Pancreas (tissue), 10 donors: ENCODE measurements around the gene DAND5. TPM values are rescaled to one million over a fixed set of nuclear protein-coding genes. Genes with fewer than 3 reads are reported as not detected.
A peak's percentile ranks its signal among the peaks of the same experiment; 100 is the strongest.
"Not testable (repeated sequence)": the region's sequence is repeated elsewhere in the genome, so short reads cannot be mapped to it uniquely, and the experiment has no call there.

Source experiments
- ATAC-seq, 4 donors: fragments of 200-7000 bp; cut with Tn5 transposase; one replicate each; pipeline versions ENCODE4 v1.8.0 to v1.9.1; 2020; ENCODE audit warnings: mild to moderate bottlenecking in 4 of 4, moderate library complexity in 4 of 4
- DNase-seq, 6 donors: peaks; one replicate each; pipeline ENCODE4 v3.0.0-alpha.2; 2020
- FAIRE-seq: peaks from 2 replicates; lab custom pipeline; 2012; peaks lifted over from hg19 to GRCh38; lab: Jason Lieb, UNC
- H3K27ac ChIP-seq, 4 donors: fragments of 200-600 bp; sonication (generic); 1 replicate in 3 of 4; 2 replicates in 1 of 4; pipeline versions ENCODE4 v1.5.0 to v1.8.0; 2020
- H3K27me3 ChIP-seq, 4 donors: fragments of 200-600 bp; one replicate each; pipeline ENCODE4 v1.8.0; 2021
- H3K36me3 ChIP-seq, 3 donors: fragments of 200-600 bp; sonication (generic) in 1 of 3; one replicate each; pipeline versions ENCODE4 v1.5.0 to v1.8.0; 2020 to 2021
- H3K4me1 ChIP-seq, 3 donors: fragments of 200-600 bp; one replicate each; pipeline ENCODE4 v1.8.0; 2021
- H3K4me3 ChIP-seq, 4 donors: fragments of 200-600 bp; sonication (generic) in 2 of 4; one replicate each; pipeline versions ENCODE4 v1.5.0 to v1.8.0; 2020 to 2021
- H3K9me3 ChIP-seq, 4 donors: fragments of 200-600 bp; one replicate each; pipeline ENCODE4 v1.8.0; 2021
- WGBS, 2 donors: extraction: QIAGEN DNeasy Blood & Tissue Kit; methylation state at CpG; one replicate each; pipeline ENCODE4 v1.1.7; 2013; 5-methylcytosine and 5-hydroxymethylcytosine counted together
- intact Hi-C, 3 donors: fragments of 100-400 bp; cut with DNase I; formaldehyde crosslinking; loops; one replicate each; pipeline versions ENCODE4 v1.11.1 to v1.14.2; 2022
- polyA plus RNA-seq, 2 donors: library from polyadenylated mRNA; stranded (reverse); fragments of 200-250 nt; gene quantifications; one replicate each; pipeline ENCODE4 v1.2.3, GENCODE V29; 2013
- total RNA-seq, 6 donors: library from RNA; stranded (reverse); fragmentation: NEBNext Ultra II Directional in 4 of 6; extraction: Animal tissue kit (Norgen Biotek cat#: 25700) in 4 of 6; gene quantifications; one replicate each; pipeline versions ENCODE4 v1.2.1 to v1.2.4, GENCODE V29; 2021 to 2023
- TF ChIP-seq, protein P1 (sequence below), 4 donors: fragments of 200-600 bp; sonication (generic) in 3 of 4; IDR thresholded peaks; one replicate each; pipeline versions ENCODE4 v1.5.0 to v1.8.0; 2021; ENCODE audit warnings: antibody characterized with exemption in 4 of 4
- donor health status: healthy with polysubstance abuse.
- donor health status: DM: no; HTN: no; CAD: no; lungs with moderate emphysema.
- donor health status: DM: no; HTN: no; CAD: no.
- donor health status: control.
- donor health status: control.
- donor health status: Bipolar disorder and iron deficiency.
- donor health status: DM: yes; HTN: yes; CAD: no.
- donor health status: DM: no; HTN: no; CAD: no.
- donor health status: DM: no; HTN: no; CAD: no.
- donor health status: DM: yes; HTN: yes; CAD: no.

The DAND5 gene
- total and polyA plus RNA-seq, 8 donors, result 0.12 to 0.23 (median 0.14) TPM; not detected in 4

DNA sequence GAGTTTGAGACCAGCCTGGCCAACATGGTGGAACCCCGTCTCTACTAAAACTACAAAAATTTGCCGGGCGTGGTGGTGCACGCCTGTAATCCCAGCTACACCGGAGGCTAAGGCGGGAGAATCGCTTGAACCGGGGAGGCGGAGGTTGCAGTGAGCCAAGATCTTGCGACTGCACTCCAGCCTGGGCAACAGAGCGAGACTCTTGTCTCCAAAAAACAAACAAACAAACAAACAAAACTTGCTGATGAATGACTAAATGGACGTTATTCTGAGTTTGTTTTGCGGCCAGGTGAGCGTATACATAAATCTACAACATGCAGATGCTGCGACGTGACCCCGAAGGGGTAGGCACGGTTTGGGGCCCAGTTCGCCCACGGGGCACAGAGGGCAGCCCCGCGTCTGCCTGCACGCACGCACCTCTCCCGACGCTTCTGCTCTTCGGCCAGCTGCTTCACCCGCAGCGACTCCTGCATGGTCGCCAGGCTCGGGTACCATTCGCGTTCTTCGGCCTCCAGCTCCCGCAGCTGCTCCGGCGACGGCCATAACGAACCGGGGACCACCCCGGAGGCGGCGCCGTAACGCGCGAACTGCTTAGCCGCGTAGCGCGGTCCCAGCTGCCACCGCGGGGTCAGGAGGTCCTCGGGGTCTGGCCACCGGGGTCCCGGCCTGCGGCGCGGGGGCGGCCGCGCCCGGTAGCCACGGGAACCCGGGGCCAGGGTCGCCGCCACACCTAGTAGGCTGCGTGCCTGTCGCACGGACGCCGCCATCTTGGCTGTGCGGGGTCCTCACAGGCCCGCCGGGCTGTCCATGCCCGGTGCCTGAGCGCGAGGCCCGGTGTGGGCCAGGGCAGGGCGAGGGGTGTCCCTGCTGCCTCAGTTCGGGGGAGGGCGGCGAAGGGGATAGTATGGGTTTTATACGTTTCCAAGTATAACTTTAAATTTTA, 12.7 kb upstream of the DAND5 start, which contains the start of gene GADD45GIP1:
TSS of gene GADD45GIP1 (minus strand) at position 778 of the 943 bp plus-strand sequence. CDS start at position 767, 11 bp downstream.
- no peak for FAIRE-seq
- ATAC-seq, result peak; percentile 95
- intact Hi-C loops, result no loop called here
- Histone ChIP-seq H3K36me3 (peaks cover 0 to 8% (median 3%) of the 10 kb centered on the region in 3 donors), H3K9me3 (no peaks in the 10 kb centered on the region), H3K27me3 (no peaks in the 10 kb centered on the region), H3K4me1 (peaks cover 0 to 8% (median 7%) of the 10 kb centered on the region in 3 donors), H3K4me3 (peak within 1 kb of the TSS; percentile 49 to 96 (median 88)), H3K27ac (peak within 1 kb of the TSS; percentile 79 to 90 (median 84))
- peak; percentile 73 to 93 (median 80) for DNase-seq
- WGBS, 2 donors, result 2 to 4% methylated on average over 80 to 84 of the region's 84 CpGs
- TF ChIP-seq, protein P1, sequence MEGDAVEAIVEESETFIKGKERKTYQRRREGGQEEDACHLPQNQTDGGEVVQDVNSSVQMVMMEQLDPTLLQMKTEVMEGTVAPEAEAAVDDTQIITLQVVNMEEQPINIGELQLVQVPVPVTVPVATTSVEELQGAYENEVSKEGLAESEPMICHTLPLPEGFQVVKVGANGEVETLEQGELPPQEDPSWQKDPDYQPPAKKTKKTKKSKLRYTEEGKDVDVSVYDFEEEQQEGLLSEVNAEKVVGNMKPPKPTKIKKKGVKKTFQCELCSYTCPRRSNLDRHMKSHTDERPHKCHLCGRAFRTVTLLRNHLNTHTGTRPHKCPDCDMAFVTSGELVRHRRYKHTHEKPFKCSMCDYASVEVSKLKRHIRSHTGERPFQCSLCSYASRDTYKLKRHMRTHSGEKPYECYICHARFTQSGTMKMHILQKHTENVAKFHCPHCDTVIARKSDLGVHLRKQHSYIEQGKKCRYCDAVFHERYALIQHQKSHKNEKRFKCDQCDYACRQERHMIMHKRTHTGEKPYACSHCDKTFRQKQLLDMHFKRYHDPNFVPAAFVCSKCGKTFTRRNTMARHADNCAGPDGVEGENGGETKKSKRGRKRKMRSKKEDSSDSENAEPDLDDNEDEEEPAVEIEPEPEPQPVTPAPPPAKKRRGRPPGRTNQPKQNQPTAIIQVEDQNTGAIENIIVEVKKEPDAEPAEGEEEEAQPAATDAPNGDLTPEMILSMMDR (IDR thresholded peaks at IDR 0.05), result no peak

DNA sequence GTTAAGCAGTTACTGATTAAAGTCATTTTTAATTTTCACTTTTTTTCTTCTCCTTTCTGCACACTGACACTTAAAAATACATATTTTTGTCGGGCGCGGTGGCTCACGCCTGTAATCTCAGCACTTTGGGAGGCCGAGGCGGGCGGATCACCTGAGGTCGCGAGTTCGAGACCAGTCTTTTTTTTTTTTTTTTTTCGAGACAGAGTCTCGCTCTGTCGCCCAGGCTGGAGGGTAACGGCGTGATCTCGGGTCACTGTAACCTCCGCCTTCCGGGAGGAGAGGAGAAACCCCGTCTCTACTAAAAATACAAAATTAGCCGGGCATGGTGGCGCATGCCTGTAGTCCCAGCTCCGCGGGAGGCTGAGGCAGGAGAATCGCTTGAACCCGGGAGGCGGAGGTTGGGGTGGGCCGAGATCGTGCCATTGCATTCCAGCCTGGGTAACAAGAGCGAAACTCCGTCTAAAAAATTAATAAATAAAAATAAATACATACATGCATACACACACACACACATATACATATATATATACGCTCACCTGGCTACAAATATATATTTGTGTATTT, 11.9 kb upstream of the DAND5 start:
- Histone ChIP-seq H3K27ac (peak overlapping the region; percentile 79 to 90 (median 84)), H3K4me3 (peak overlapping the region; percentile 49 to 96 (median 88))
- FAIRE-seq, H3K4me1 ChIP-seq, H3K27me3 ChIP-seq, H3K9me3 ChIP-seq, H3K36me3 ChIP-seq, DNase-seq, intact Hi-C loops: not testable (repeated sequence)
- peak; percentile 18 to 25 (median 20) for ATAC-seq
- WGBS, 2 donors, result 33 to 40% methylated on average over 31 of the region's 31 CpGs

GRCh38 chr19:12959481-12959880, 9.9 kb upstream of the DAND5 start:
- Histone ChIP-seq H3K27me3 (no peaks in the 10 kb centered on the region), H3K9me3 (no peaks in the 10 kb centered on the region), H3K36me3 (no peaks in the 10 kb centered on the region), H3K4me1 (peaks cover 0 to 7% (median 3%) of the 10 kb centered on the region in 3 donors), H3K27ac (no peak overlapping the region), H3K4me3 (no peak overlapping the region)
- no peak for FAIRE-seq
- no peak for DNase-seq
- TF ChIP-seq, protein P1 (IDR thresholded peaks at IDR 0.05), result no peak
- WGBS, 2 donors, result 59 to 68% methylated on average over 6 of the region's 6 CpGs
- no peak for ATAC-seq
- intact Hi-C loops, result no loop called here

DNA sequence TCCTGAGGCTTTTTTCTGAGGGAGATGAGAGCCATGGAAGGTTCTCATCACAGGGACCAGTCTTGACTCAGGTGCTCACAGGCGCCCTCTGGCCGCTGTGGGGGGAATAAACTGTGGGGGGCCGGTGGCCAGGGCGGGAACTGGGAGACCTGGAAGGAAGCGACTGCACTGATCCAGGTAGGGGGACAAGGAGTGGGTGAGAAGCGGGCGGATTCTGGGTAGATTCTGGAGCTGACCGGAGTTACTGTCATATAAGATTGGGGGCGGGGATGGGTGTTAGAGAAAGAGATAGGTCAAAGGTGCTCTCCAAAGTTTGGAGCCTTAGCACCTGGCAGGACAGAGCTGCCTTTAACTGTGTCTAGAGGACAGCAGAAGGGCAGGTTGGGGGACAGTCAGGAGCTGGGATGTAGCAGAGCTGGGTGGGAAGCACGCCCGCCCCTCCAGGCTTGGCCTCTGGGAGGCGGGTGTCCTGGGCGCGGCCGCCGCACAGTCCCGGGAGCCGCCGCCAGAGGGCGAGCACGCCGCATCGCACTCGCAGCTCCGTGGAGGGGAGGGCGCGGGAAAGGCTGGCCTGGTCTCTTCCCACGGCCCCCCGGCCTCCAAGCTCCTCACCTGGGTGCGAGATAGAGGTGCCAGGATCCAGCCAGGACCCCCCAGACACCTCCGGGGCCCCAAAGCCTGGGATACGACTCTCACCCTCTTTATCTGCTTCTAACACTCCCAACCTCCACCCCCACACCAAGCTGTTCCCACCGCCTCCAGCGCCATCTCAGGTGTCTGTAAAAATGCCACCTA, 4.2 kb upstream of the DAND5 start:
- Histone ChIP-seq H3K27me3 (no peaks in the 10 kb centered on the region), H3K27ac (peak overlapping the region; percentile 10 to 63 (median 24)), H3K36me3 (no peaks in the 10 kb centered on the region), H3K9me3 (no peaks in the 10 kb centered on the region), H3K4me1 (peaks cover 0 to 3% (median 0%) of the 10 kb centered on the region in 3 donors), H3K4me3 (peak overlapping the region; percentile 2 to 49 (median 34))
- ATAC-seq, result peak; percentile 96 to 98 (median 96)
- no peak for FAIRE-seq
- intact Hi-C loops, result no loop called here
- peak; percentile 70 to 96 (median 85) for DNase-seq
- WGBS, 2 donors, result 0 to 1% methylated on average over 28 to 34 of the region's 34 CpGs
- TF ChIP-seq, protein P1 (IDR thresholded peaks at IDR 0.05), result peak; percentile 80 to 91 (median 91)

- Histone ChIP-seq H3K27ac (peak overlapping the region; percentile 10 to 63 (median 24)), H3K4me3 (peak overlapping the region in 2 of 4 donors; percentile 37 to 49), H3K36me3 (no peaks in the 10 kb centered on the region), H3K27me3 (no peaks in the 10 kb centered on the region), H3K4me1 (peaks cover 0 to 3% (median 0%) of the 10 kb centered on the region in 3 donors), H3K9me3 (no peaks in the 10 kb centered on the region)
- intact Hi-C loops, result no loop called here
- FAIRE-seq (no peak), ATAC-seq (no peak), DNase-seq (no peak)
- 41 to 47% methylated on average over 8 of the region's 8 CpGs for WGBS, 2 donors
- TF ChIP-seq, protein P1 (IDR thresholded peaks at IDR 0.05), result no peak
These were observed 3.6 kb upstream of the DAND5 start for GRCh38 chr19:12965812-12966135.
